IgD-negative memory B cell (primary cell): Measurements from ENCODE around the gene PRRT1. TPM values are rescaled to one million over a fixed set of nuclear protein-coding genes. Genes with fewer than 3 reads are reported as not detected.
"Not testable (repeated sequence)": the region's sequence is repeated elsewhere in the genome, so short reads cannot be mapped to it uniquely, and the experiment has no call there.

ENCODE experiments used
- H3K27ac Mint-ChIP-seq, 3 donors: one replicate each; pipeline ENCODE4 v1.8.0; 2020 to 2022; ENCODE audit warnings: mild to moderate bottlenecking in 3 of 3, mixed read lengths in 3 of 3, moderate library complexity in 1 of 3
- H3K27me3 Mint-ChIP-seq: one replicate; pipeline ENCODE4 v1.8.0; 2021; ENCODE audit warnings: mixed read lengths
- H3K36me3 Mint-ChIP-seq: one replicate; pipeline ENCODE4 v1.8.0; 2020; ENCODE audit warnings: mild to moderate bottlenecking, mixed read lengths
- H3K4me1 Mint-ChIP-seq, 3 donors: one replicate each; pipeline ENCODE4 v1.8.0; 2020 to 2022; ENCODE audit warnings: mixed read lengths in 3 of 3, mild to moderate bottlenecking in 1 of 3
- H3K4me3 Mint-ChIP-seq, 4 donors: one replicate each; pipeline ENCODE4 v1.8.0; 2020 to 2022; ENCODE audit warnings: mild to moderate bottlenecking in 4 of 4, mixed read lengths in 4 of 4, moderate library complexity in 3 of 4
- H3K9me3 Mint-ChIP-seq, 3 donors: one replicate each; pipeline ENCODE4 v1.8.0; 2020 to 2021; ENCODE audit warnings: mixed read lengths in 3 of 3, mild to moderate bottlenecking in 1 of 3
- polyA plus RNA-seq: library from polyadenylated mRNA; unstranded; fragments of 300-500 nt; fragmentation: Illumina TruSeq; gene quantifications from one replicate; pipeline ENCODE4 v1.2.3, GENCODE V29; 2021

PRRT1 gene
- polyA plus RNA-seq, 1 donor from 2014 or later: not detected

GRCh38 chr6:32115623-32116022, 36.1 kb downstream of the PRRT1 start:
- no peaks in the 10 kb centered on the region for H3K27me3 Mint-ChIP-seq
- no peaks in the 10 kb centered on the region for H3K9me3 Mint-ChIP-seq
- H3K27ac Mint-ChIP-seq: peak overlapping the region in 1 of 3 donors; percentile 19
- H3K4me3 Mint-ChIP-seq: peak overlapping the region in 1 of 4 donors; percentile 45
- peaks cover 5 to 9% (median 5%) of the 10 kb centered on the region in 3 donors for H3K4me1 Mint-ChIP-seq
- peaks cover 3% of the 10 kb centered on the region for H3K36me3 Mint-ChIP-seq

DNA sequence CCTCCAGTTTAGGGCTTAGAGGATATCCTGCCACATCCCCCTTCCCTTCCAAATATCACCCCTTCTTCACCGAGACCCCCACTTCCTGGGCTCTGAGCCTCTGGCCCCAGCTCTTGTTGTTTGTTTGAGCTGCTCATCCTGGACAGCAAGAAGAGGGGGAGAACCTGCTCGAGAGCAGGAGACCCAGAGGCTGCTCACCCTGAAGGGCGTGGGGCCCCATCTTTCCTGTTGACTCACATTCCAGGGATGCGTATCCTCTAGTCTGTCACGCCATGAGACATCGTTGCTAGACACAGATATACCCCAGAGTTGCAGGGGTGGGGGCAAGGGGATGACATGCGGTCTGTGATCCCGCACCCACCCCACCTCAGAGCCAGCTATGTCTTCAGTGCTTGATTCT, 36.9 kb downstream of the PRRT1 start:
- Mint-ChIP-seq H3K27me3 (no peaks in the 10 kb centered on the region), H3K36me3 (peaks cover 4% of the 10 kb centered on the region), H3K4me1 (peaks cover 5 to 11% (median 5%) of the 10 kb centered on the region in 3 donors), H3K27ac (peak overlapping the region in 1 of 3 donors; percentile 56), H3K9me3 (no peaks in the 10 kb centered on the region), H3K4me3 (peak overlapping the region in 1 of 4 donors; percentile 17)

GRCh38 chr6:32113386-32114352, 38.1 kb downstream of the PRRT1 start:
- Mint-ChIP-seq H3K4me1 (peaks cover 0 to 9% (median 1%) of the 10 kb centered on the region in 3 donors), H3K36me3 (peaks cover 4% of the 10 kb centered on the region), H3K27ac (no peak overlapping the region), H3K27me3 (peaks cover 3% of the 10 kb centered on the region), H3K4me3 (no peak overlapping the region), H3K9me3 (no peaks in the 10 kb centered on the region)

DNA sequence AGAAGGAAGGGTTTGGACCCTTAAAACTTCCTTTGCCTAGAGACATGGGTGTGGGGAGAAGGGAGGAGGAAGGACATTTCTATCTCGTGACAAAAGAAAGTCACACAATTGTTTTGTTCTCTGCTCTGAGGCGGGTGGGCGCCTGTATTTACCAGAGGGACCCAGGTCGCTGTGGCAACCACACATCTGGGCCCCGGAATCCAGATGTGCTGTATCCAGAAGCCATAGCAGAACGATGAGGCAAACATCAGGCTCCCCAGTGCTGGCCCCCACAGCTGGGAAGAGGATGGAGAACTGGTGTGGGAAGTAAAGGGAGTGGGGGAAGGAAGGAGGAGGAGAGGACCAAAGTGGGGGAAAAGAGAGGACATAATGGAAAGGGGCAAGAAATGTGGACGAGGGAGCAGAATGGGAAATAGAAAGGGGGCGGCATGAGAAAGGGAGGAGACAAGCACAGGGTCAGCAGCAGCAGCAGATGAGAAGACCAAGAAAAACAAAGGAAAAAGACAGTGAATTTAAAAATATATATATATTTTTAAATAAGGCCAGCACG, 39.2 kb downstream of the PRRT1 start:
- peaks cover 4% of the 10 kb centered on the region for H3K36me3 Mint-ChIP-seq
- no peak overlapping the region for H3K27ac Mint-ChIP-seq
- no peaks in the 10 kb centered on the region for H3K9me3 Mint-ChIP-seq
- H3K27me3 Mint-ChIP-seq: peaks cover 14% of the 10 kb centered on the region
- H3K4me1 Mint-ChIP-seq: peaks cover 0 to 12% (median 5%) of the 10 kb centered on the region in 3 donors
- H3K4me3 Mint-ChIP-seq: no peak overlapping the region

DNA sequence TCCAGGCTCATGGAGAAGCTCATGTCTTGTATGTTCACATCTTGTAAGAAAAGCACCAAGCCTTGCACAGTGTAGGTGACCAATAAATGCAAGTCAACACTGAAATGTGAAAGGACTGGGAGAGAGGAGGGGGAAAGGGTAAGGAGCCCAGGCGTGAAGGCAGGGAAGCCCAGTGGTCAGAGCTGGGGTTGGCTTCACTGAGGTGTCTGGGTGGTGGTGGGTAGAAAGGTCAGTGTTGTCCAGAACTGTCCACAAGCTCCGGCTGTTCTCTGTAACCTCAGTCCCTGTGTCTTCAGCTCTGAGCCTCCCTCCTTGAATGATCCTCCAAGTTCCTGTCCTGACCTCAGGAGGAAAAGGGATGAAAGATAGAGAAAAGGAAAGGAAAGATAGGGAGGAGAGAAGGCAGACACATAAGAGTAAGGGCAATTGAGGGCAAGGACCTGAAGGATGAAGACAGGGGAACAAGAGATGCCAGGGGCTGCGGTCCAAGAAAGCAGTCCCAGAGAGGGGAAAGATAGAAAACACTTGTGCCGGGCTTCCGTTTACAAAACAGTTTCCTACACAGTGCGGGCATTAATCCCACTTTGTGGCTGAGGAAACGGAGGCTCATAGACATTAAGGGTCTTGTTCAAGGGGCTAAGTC, 40.2 kb downstream of the PRRT1 start:
- Mint-ChIP-seq H3K4me3 (no peak overlapping the region), H3K27ac (peak overlapping the region in 1 of 3 donors; percentile 84), H3K36me3 (peaks cover 4% of the 10 kb centered on the region), H3K9me3 (no peaks in the 10 kb centered on the region), H3K27me3 (peaks cover 18% of the 10 kb centered on the region), H3K4me1 (peaks cover 0 to 12% (median 5%) of the 10 kb centered on the region in 3 donors)

GRCh38 chr6:32110632-32111031, 41.1 kb downstream of the PRRT1 start:
- H3K4me1 Mint-ChIP-seq: peaks cover 0 to 12% (median 5%) of the 10 kb centered on the region in 3 donors
- H3K27ac Mint-ChIP-seq: no peak overlapping the region
- H3K9me3 Mint-ChIP-seq: no peaks in the 10 kb centered on the region
- no peak overlapping the region for H3K4me3 Mint-ChIP-seq
- H3K36me3 Mint-ChIP-seq: peaks cover 1% of the 10 kb centered on the region
- H3K27me3 Mint-ChIP-seq: peaks cover 19% of the 10 kb centered on the region

GRCh38 chr6:32109765-32110160, 42.0 kb downstream of the PRRT1 start:
- Mint-ChIP-seq H3K27ac (peak overlapping the region in 1 of 3 donors; percentile 55), H3K4me1 (peaks cover 0 to 12% (median 5%) of the 10 kb centered on the region in 3 donors), H3K4me3 (no peak overlapping the region), H3K27me3 (peaks cover 21% of the 10 kb centered on the region), H3K36me3 (peaks cover 1% of the 10 kb centered on the region), H3K9me3 (no peaks in the 10 kb centered on the region)

- Mint-ChIP-seq H3K27me3 (peaks cover 23% of the 10 kb centered on the region), H3K4me3 (no peak within 1 kb of the TSS), H3K27ac (peak within 1 kb of the TSS in 1 of 3 donors; percentile 55), H3K4me1 (peaks cover 0 to 12% (median 5%) of the 10 kb centered on the region in 3 donors), H3K9me3 (no peaks in the 10 kb centered on the region), H3K36me3 (peaks cover 1% of the 10 kb centered on the region)
Measured at GRCh38 chr6:32109114-32109764, 42.5 kb downstream of the PRRT1 start, which contains the start of gene TNXB. Gene TNXB, minus strand, starts transcription at chr6:32109338. Its CDS starts 11,140 bp downstream, at chr6:32098198.

DNA sequence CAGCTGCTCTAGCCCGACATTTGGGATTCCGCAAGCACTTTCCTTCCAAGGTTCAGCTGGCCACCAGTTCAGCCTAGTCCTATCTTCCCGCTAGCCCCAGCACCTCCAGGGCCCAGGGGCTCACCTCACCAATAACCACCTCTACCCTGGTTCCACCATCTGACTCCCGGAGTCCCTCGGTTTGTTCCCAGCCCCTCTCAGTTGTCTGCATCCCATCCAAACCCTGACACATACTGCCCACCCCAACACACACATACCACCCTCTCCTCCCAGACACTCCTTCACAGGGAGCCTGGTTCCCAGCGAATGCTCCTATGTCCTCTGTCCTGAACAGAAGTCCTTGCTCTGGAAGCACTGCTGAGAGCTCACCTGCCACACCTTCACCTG, 43.0 kb downstream of the PRRT1 start:
- Mint-ChIP-seq H3K27ac (no peak overlapping the region), H3K9me3 (no peaks in the 10 kb centered on the region), H3K36me3 (peaks cover 1% of the 10 kb centered on the region), H3K4me1 (peaks cover 0 to 12% (median 5%) of the 10 kb centered on the region in 3 donors), H3K27me3 (peaks cover 27% of the 10 kb centered on the region), H3K4me3 (no peak overlapping the region)

- H3K4me1 Mint-ChIP-seq: peaks cover 0 to 12% (median 5%) of the 10 kb centered on the region in 3 donors
- H3K4me3 Mint-ChIP-seq: no peak overlapping the region
- H3K27ac Mint-ChIP-seq: peak overlapping the region in 1 of 3 donors; percentile 40
- peaks cover 0 to 2% (median 0%) of the 10 kb centered on the region in 3 donors for H3K9me3 Mint-ChIP-seq
- peaks cover 31% of the 10 kb centered on the region for H3K27me3 Mint-ChIP-seq
- H3K36me3 Mint-ChIP-seq: peaks cover 1% of the 10 kb centered on the region
Measured at GRCh38 chr6:32108094-32108627, 43.6 kb downstream of the PRRT1 start.

GRCh38 chr6:32107406-32107805, 44.3 kb downstream of the PRRT1 start:
- H3K9me3 Mint-ChIP-seq: peaks cover 0 to 2% (median 0%) of the 10 kb centered on the region in 3 donors
- peaks cover 32% of the 10 kb centered on the region for H3K27me3 Mint-ChIP-seq
- H3K27ac Mint-ChIP-seq: peak overlapping the region in 2 of 3 donors; percentile 35 to 40
- H3K4me3 Mint-ChIP-seq: no peak overlapping the region
- H3K4me1 Mint-ChIP-seq: peaks cover 0 to 9% (median 5%) of the 10 kb centered on the region in 3 donors
- H3K36me3 Mint-ChIP-seq: peaks cover 1% of the 10 kb centered on the region

DNA sequence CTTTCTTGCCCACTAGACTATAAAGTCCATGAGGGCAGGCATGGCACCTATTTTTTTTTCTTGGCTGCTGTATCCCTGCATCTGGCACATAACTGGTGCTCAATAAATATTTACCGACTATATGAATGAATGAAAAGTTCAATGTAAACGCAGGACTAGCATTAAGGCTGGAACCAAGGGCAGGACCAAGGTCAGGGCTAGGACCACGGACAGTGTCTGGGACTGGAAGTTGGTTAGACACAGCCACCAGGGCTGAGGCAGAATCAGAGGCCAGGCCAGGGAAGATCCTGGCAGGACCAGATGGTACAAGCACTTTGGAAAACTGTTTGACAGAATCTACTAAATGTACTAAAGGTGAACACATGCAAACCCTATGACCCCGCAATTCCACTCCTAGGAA, 46.3 kb downstream of the PRRT1 start:
- Mint-ChIP-seq H3K27me3 (peaks cover 37% of the 10 kb centered on the region), H3K4me3 (no peak overlapping the region), H3K36me3 (peaks cover 1% of the 10 kb centered on the region), H3K4me1 (peaks cover 0 to 7% (median 5%) of the 10 kb centered on the region in 3 donors), H3K27ac (no peak overlapping the region), H3K9me3 (peaks cover 0 to 2% (median 0%) of the 10 kb centered on the region in 3 donors)

GRCh38 chr6:32102255-32102654, 49.5 kb downstream of the PRRT1 start:
- no peak overlapping the region for H3K27ac Mint-ChIP-seq
- H3K9me3 Mint-ChIP-seq: peaks cover 0 to 2% (median 0%) of the 10 kb centered on the region in 3 donors
- H3K4me1 Mint-ChIP-seq: no peaks in the 10 kb centered on the region
- H3K4me3 Mint-ChIP-seq: no peak overlapping the region
- H3K27me3 Mint-ChIP-seq: peaks cover 29% of the 10 kb centered on the region
- no peaks in the 10 kb centered on the region for H3K36me3 Mint-ChIP-seq

GRCh38 chr6:32100251-32100650, 51.5 kb downstream of the PRRT1 start:
- not testable (repeated sequence) for H3K4me3 Mint-ChIP-seq, H3K36me3 Mint-ChIP-seq, H3K4me1 Mint-ChIP-seq, H3K27ac Mint-ChIP-seq, H3K9me3 Mint-ChIP-seq
- peaks cover 38% of the 10 kb centered on the region for H3K27me3 Mint-ChIP-seq
